SK-N-MC (cell line): ENCODE data around the gene TMUB1.

Source experiments
- DNase-seq: peaks from one replicate; pipeline ENCODE4 v3.0.0-alpha.2; 2011; ENCODE audit warnings: low read depth, low spot score
- H3K27ac ChIP-seq: fragments of 200-600 bp; sonication (generic); 2 replicates; pipeline ENCODE4 v1.5.1; 2016; ENCODE audit warnings: mixed run types
- H3K36me3 ChIP-seq: fragments of 200-600 bp; sonication (generic); 2 replicates; pipeline ENCODE4 v1.6.1; 2017; ENCODE audit warnings: antibody characterized with exemption, low read length, mixed read lengths; ENCODE audit not compliant: insufficient read depth
- H3K4me3 ChIP-seq: fragments of 200-600 bp; sonication (generic); 2 replicates; pipeline ENCODE4 v1.5.1; 2016
- H3K9ac ChIP-seq: fragments of 200-600 bp; sonication (generic); 2 replicates; pipeline ENCODE4 v1.8.0; 2017; ENCODE audit warnings: mixed run types, mixed read lengths; ENCODE audit not compliant: insufficient read length
- H3K9me3 ChIP-seq: fragments of 200-600 bp; sonication (generic); 2 replicates; pipeline ENCODE4 v1.6.1; 2017; ENCODE audit warnings: low read depth, mild to moderate bottlenecking, antibody characterized with exemption, low read length, moderate library complexity, mixed read lengths
- EZH2 ChIP-seq: fragments of 200-600 bp; sonication (generic); IDR thresholded peaks from one replicate; pipeline ENCODE4 v1.6.1; 2017; ENCODE audit warnings: antibody characterized with exemption
- FOXP2 ChIP-seq: optimal IDR thresholded peaks from 2 replicates; pipeline ENCODE3; 2011; ENCODE audit warnings: mild to moderate bottlenecking, moderate library complexity; ENCODE audit not compliant: insufficient read depth; ENCODE audit errors: extremely low read length, control extremely low read depth
- POLR2AphosphoS5 ChIP-seq: IDR thresholded peaks from 2 replicates; pipeline ENCODE4 v1.6.1; 2012; ENCODE audit warnings: mild to moderate bottlenecking, low read depth, low read length, borderline replicate concordance

The TMUB1 gene

GRCh38 chr7:151074817-151075661 lies 8.3 kb downstream of the TMUB1 start:
- no peak overlapping the region for H3K4me3 ChIP-seq
- H3K36me3 ChIP-seq: peaks cover 44% of the 10 kb centered on the region; the same call in 1 of the 2 replicates
- H3K27ac ChIP-seq: no peak overlapping the region

GRCh38 chr7:151073990-151074389 lies 9.3 kb downstream of the TMUB1 start:
- no peak for TF ChIP-seq POLR2AphosphoS5
- TF ChIP-seq FOXP2: no peak
- no peak for TF ChIP-seq EZH2
- no peak overlapping the region for H3K4me3 ChIP-seq
- no peak for DNase-seq
- H3K9me3 ChIP-seq: no peaks in the 10 kb centered on the region
- peaks cover 55% of the 10 kb centered on the region; the same call in 1 of the 2 replicates for H3K36me3 ChIP-seq
- H3K9ac ChIP-seq: no peak overlapping the region
- no peak overlapping the region for H3K27ac ChIP-seq

More at GRCh38 chr7:151074817-151075661, 8.3 kb downstream of the TMUB1 start:
- TF ChIP-seq FOXP2 (no peak), EZH2 (no peak), POLR2AphosphoS5 (no peak)
- no peak overlapping the region for H3K9ac ChIP-seq
- H3K9me3 ChIP-seq: no peaks in the 10 kb centered on the region
- no peak for DNase-seq

- Histone ChIP-seq H3K27ac (no peak overlapping the region), H3K9ac (no peak overlapping the region), H3K4me3 (no peak overlapping the region), H3K9me3 (no peaks in the 10 kb centered on the region), H3K36me3 (peaks cover 68% of the 10 kb centered on the region; the same call in 1 of the 2 replicates)
- no peak for TF ChIP-seq EZH2
- no peak for TF ChIP-seq FOXP2
- no peak for TF ChIP-seq POLR2AphosphoS5
- DNase-seq: no peak
Observed at GRCh38 chr7:151071032-151071866, 12.0 kb downstream of the TMUB1 start.

- Histone ChIP-seq H3K9me3 (no peaks in the 10 kb centered on the region), H3K9ac (no peak overlapping the region), H3K4me3 (no peak overlapping the region), H3K36me3 (peaks cover 61% of the 10 kb centered on the region; the same call in 1 of the 2 replicates), H3K27ac (no peak overlapping the region)
- DNase-seq: no peak
- TF ChIP-seq FOXP2 (no peak), POLR2AphosphoS5 (no peak), EZH2 (no peak)
Observed at GRCh38 chr7:151070574-151070960, 12.7 kb downstream of the TMUB1 start.

- TF ChIP-seq EZH2 (no peak), FOXP2 (no peak), POLR2AphosphoS5 (no peak)
- Histone ChIP-seq H3K9ac (no peak overlapping the region), H3K36me3 (peaks cover 66% of the 10 kb centered on the region; the same call in 1 of the 2 replicates), H3K4me3 (no peak overlapping the region), H3K27ac (no peak overlapping the region), H3K9me3 (no peaks in the 10 kb centered on the region)
- no peak for DNase-seq
Observed at GRCh38 chr7:151069841-151070573, 13.3 kb downstream of the TMUB1 start.

- DNase-seq: no peak
- Histone ChIP-seq H3K27ac (no peak overlapping the region), H3K36me3 (peaks cover 60% of the 10 kb centered on the region; the same call in 1 of the 2 replicates), H3K9ac (no peak overlapping the region), H3K9me3 (no peaks in the 10 kb centered on the region), H3K4me3 (no peak overlapping the region)
- no peak for TF ChIP-seq EZH2
Observed at GRCh38 chr7:151068069-151068773, 15.1 kb downstream of the TMUB1 start.

- no peak for TF ChIP-seq EZH2
- TF ChIP-seq POLR2AphosphoS5: no peak
- no peak for TF ChIP-seq FOXP2
- Histone ChIP-seq H3K4me3 (no peak overlapping the region), H3K9me3 (no peaks in the 10 kb centered on the region), H3K9ac (no peak overlapping the region), H3K36me3 (peaks cover 56% of the 10 kb centered on the region; the same call in 1 of the 2 replicates), H3K27ac (no peak overlapping the region)
- no peak for DNase-seq
Observed at GRCh38 chr7:151066273-151066974, 16.9 kb downstream of the TMUB1 start.
